NB4 (cell line): ENCODE data around the gene CLINT1.

Experiments used
- CTCF ChIP-seq: IDR thresholded peaks from one replicate; pipeline ENCODE4 v1.5.1; 2012; ENCODE audit warnings: low read depth, low read length
- MAX ChIP-seq: IDR thresholded peaks from 2 replicates; pipeline ENCODE4 v1.6.1; 2011; ENCODE audit warnings: low read depth, low read length
- POLR2A ChIP-seq: IDR thresholded peaks from 2 replicates; pipeline ENCODE4 v1.6.1; 2011; ENCODE audit warnings: mild to moderate bottlenecking; ENCODE audit not compliant: insufficient read length; ENCODE audit errors: extremely low read depth

GRCh38 chr5:157845914-157846598 is 12.9 kb downstream of the CLINT1 start:
- no peak for TF ChIP-seq POLR2A
- no peak for TF ChIP-seq CTCF
- TF ChIP-seq MAX: no peak
